NCI-H446 treated with DMSO at 0.1 percent for 48 hours (cell line): ENCODE results near the gene FYTTD1.

Experiments
- DNase-seq: peaks from one replicate; lab custom pipeline; 2025; lab: John Stamatoyannopoulos, UW

Gene FYTTD1

GRCh38 chr3:197833930-197834715 is 84.4 kb downstream of the FYTTD1 start:
- DNase-seq: no peak

DNA sequence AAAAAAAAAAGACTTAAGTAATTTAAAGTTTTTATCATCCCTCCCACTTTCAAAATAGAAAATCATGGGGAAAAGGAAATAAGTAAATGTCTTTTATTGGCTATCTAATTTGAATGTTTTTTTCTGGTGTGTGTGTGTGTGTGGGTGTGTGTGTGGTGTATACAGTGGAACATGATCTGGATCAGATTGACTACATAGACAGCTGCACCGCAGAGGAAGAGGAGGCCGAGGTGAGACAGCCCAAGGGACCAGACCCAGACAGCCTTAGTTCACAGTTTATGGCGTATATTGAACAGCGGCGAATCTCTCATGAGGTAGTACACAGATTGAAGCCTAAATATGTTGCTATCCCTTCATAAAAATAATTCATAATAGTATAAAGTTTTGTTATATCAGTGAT is 85.8 kb downstream of the FYTTD1 start:
- no peak for DNase-seq

DNA sequence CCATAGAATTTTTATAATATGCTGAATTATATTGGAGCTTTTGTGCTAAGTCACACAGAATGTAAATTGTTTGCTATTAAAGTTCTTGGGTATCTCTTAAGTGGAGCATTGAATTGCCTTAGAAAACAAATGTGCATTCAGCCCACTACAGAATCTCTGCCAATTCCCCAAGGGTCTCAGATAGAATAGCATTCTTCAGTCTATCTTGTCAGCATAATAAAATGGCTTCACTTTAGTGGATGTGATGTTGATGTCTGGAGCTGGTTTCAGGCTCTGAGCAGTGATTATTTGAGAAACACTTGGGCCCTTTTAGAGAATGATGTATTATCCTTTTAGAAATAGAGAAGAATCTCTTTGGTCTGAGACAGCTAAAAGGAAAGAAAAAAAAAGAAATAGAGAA is 86.6 kb downstream of the FYTTD1 start:
- DNase-seq: no peak
